GM12878 (cell line): Measurements from ENCODE around the gene RMI2. TPM values are rescaled to one million over a fixed set of nuclear protein-coding genes. Genes with fewer than 3 reads are reported as not detected.

ENCODE experiments used
- ATAC-seq: fragments of 200-7000 bp; cut with Tn5 transposase; 3 replicates; pipeline ENCODE4 v1.9.1; 2020; ENCODE audit warnings: mild to moderate bottlenecking, moderate library complexity
- BruUV-seq: library from RNA; stranded (reverse); fragments of 400-500 nt; replicated peaks from 2 replicates; lab custom pipeline; 2021; lab: Mats Ljungman, UMichigan
- CTCF ChIA-PET: fragments of 300-600 bp; sonication (Branson Sonifier 250); formaldehyde crosslinking; extraction: SDS; loops from one replicate; lab custom pipeline; 2021; ENCODE audit warnings: inconsistent platforms; lab: Yijun Ruan, JAX
- POLR2A ChIA-PET: fragments of 350-600 bp; formaldehyde crosslinking; extraction: SDS; loops from one replicate; lab custom pipeline; 2021; ENCODE audit warnings: inconsistent platforms; lab: Charles Lee
- RAD21 ChIA-PET: fragments of 300-600 bp; sonication (Branson Sonifier 250); formaldehyde crosslinking; loops from one replicate; lab custom pipeline; 2023; ENCODE audit warnings: antibody characterized with exemption; ENCODE audit not compliant: unreplicated experiment; lab: Charles Lee
- SMC1A ChIA-PET: fragments of 300-600 bp; sonication (Branson Sonifier 250); formaldehyde crosslinking; loops from one replicate; lab custom pipeline; 2023; ENCODE audit not compliant: unreplicated experiment, uncharacterized antibody; lab: Charles Lee
- DNase-seq: peaks from one replicate; pipeline ENCODE4 v3.0.0-alpha.2; 2011; ENCODE audit warnings: low read depth, low spot score
- FAIRE-seq: peaks from 3 replicates; lab custom pipeline; 2011; peaks lifted over from hg19 to GRCh38; lab: Jason Lieb, UNC
- H2AFZ ChIP-seq: 2 replicates; pipeline ENCODE4 v1.6.0; 2011; ENCODE audit warnings: low read depth, low read length, control low read depth; ENCODE audit not compliant: control insufficient read depth
- H3K27ac ChIP-seq: 2 replicates; pipeline ENCODE4 v1.5.1; 2011; ENCODE audit warnings: control low read depth; ENCODE audit not compliant: control insufficient read depth, insufficient read depth
- H3K27me3 ChIP-seq, 2 experiments: replicated peaks in 1 of 2; 2 replicates each; pipeline versions ENCODE4 v1.6.0 to v1.6.1; 2011; ENCODE audit warnings: low read length in 1 of 2; ENCODE audit not compliant: control insufficient read depth in 2 of 2, insufficient read depth in 2 of 2
- H3K36me3 ChIP-seq, 2 experiments: 2 replicates each; pipeline ENCODE4 v1.5.1; 2011; ENCODE audit warnings: low read length in 1 of 2; ENCODE audit not compliant: control insufficient read depth in 2 of 2, insufficient read depth in 2 of 2
- H3K4me1 ChIP-seq: 2 replicates; pipeline ENCODE4 v1.6.1; 2011; ENCODE audit warnings: mild to moderate bottlenecking, low read length, moderate library complexity, mixed read lengths; ENCODE audit not compliant: control insufficient read depth, insufficient read depth
- H3K4me2 ChIP-seq: 2 replicates; pipeline ENCODE4 v1.6.0; 2011; ENCODE audit warnings: control low read depth; ENCODE audit not compliant: control insufficient read depth, insufficient read depth
- H3K4me3 ChIP-seq: fragments of 200-600 bp; sonication (generic); 2 replicates; pipeline ENCODE4 v1.5.1; 2016
- H3K79me2 ChIP-seq: 2 replicates; pipeline ENCODE4 v1.6.0; 2011; ENCODE audit warnings: low read length; ENCODE audit not compliant: control insufficient read depth, insufficient read depth
- H3K9ac ChIP-seq: 2 replicates; pipeline ENCODE4 v1.8.0; 2011; ENCODE audit warnings: low read length, control low read depth, mixed read lengths; ENCODE audit not compliant: control insufficient read depth, insufficient read depth
- H3K9me3 ChIP-seq: replicated peaks from 3 replicates; pipeline ENCODE4 v1.5.1; 2011; ENCODE audit warnings: mild to moderate bottlenecking, low read length; ENCODE audit not compliant: control insufficient read depth, insufficient read depth
- H4K20me1 ChIP-seq: 2 replicates; pipeline ENCODE4 v1.6.0; 2011; ENCODE audit not compliant: control insufficient read depth, insufficient read depth
- BHLHE40 ChIP-seq, 2 experiments: fragments of 450-650 bp in 1 of 2; IDR thresholded peaks; 2 replicates each; pipeline ENCODE4 v1.6.1; 2011 to 2017; ENCODE audit warnings: low read depth in 2 of 2, borderline replicate concordance in 1 of 2, improper control_type of control experiment in 1 of 2, low read length in 1 of 2, mild to moderate bottlenecking in 1 of 2
- MEF2B ChIP-seq: fragments of 450-650 bp; IDR thresholded peaks from 2 replicates; pipeline ENCODE4 v1.6.1; 2018; ENCODE audit warnings: mild to moderate bottlenecking, moderate library complexity; ENCODE audit not compliant: partially characterized antibody, poor library complexity, severe bottlenecking
- YY1 ChIP-seq: IDR thresholded peaks from 2 replicates; pipeline ENCODE4 v1.6.1; 2011; ENCODE audit warnings: low read depth, mild to moderate bottlenecking, low read length
- WGBS: methylation state at CpG from one replicate; pipeline ENCODE4 v1.1.6; 2016; ENCODE audit warnings: low lambda C conversion rate; ENCODE audit not compliant: insufficient replicate concordance, insufficient coverage; ENCODE audit errors: missing lambda C conversion rate; 5-methylcytosine and 5-hydroxymethylcytosine counted together
- in situ Hi-C: fragments of 300-500 bp; cut with MboI; formaldehyde crosslinking; loops from 9 replicates; pipeline ENCODE4 v1.14.3; 2018; ENCODE audit warnings: mixed read lengths
- intact Hi-C: fragments of 100-400 bp; cut with micrococcal nuclease; formaldehyde crosslinking; loops from one replicate; pipeline ENCODE4 v1.14.2; 2022; ENCODE audit not compliant: unreplicated experiment
- polyA plus RNA-seq, 11 experiments: library from polyadenylated mRNA; depleted of rRNA in 4 of 11; unstranded in 6 of 11; stranded (reverse) in 5 of 11; fragments of >200 nt; fragmentation: Nextera tagmentation in 4 of 11; fragmentation: Illumina TruSeq in 1 of 11; extraction: Ambion mirVana in 4 of 11; extraction: Trizol in 1 of 11; gene quantifications; 1 replicate in 1 of 11; 2 replicates in 10 of 11; pipeline versions ENCODE4 v1.2.1 to v1.2.3, GENCODE V29; 2011 to 2016; ENCODE audit warnings: inconsistent platforms in 2 of 11, missing spikeins in 2 of 11, low read depth in 1 of 11
- total RNA-seq, 4 experiments: library from RNA; depleted of rRNA in 3 of 4; stranded (reverse); fragments of >200 nt in 3 of 4; fragmentation: Illumina TruSeq in 1 of 4; extraction: Trizol in 1 of 4; gene quantifications; 2 replicates each; pipeline versions ENCODE4 v1.2.1 to v1.2.3, GENCODE V29; 2013 to 2021
- TF ChIP-seq, protein P1 (sequence below): IDR thresholded peaks from 2 replicates; pipeline ENCODE4 v1.6.1; 2012; ENCODE audit warnings: low read depth, low read length, improper control_type of control experiment
- TF ChIP-seq, protein P2 (sequence below): fragments of 450-650 bp; IDR thresholded peaks from 2 replicates; pipeline ENCODE4 v1.6.1; 2017; ENCODE audit warnings: mild to moderate bottlenecking, moderate library complexity

The RMI2 gene
- total and polyA plus RNA-seq, 10 of the 15 experiments (the other 5 are each of a cell fraction or from before 2014, with no cell fraction given), result 9.6 to 68.8 (median 32.1) TPM

DNA sequence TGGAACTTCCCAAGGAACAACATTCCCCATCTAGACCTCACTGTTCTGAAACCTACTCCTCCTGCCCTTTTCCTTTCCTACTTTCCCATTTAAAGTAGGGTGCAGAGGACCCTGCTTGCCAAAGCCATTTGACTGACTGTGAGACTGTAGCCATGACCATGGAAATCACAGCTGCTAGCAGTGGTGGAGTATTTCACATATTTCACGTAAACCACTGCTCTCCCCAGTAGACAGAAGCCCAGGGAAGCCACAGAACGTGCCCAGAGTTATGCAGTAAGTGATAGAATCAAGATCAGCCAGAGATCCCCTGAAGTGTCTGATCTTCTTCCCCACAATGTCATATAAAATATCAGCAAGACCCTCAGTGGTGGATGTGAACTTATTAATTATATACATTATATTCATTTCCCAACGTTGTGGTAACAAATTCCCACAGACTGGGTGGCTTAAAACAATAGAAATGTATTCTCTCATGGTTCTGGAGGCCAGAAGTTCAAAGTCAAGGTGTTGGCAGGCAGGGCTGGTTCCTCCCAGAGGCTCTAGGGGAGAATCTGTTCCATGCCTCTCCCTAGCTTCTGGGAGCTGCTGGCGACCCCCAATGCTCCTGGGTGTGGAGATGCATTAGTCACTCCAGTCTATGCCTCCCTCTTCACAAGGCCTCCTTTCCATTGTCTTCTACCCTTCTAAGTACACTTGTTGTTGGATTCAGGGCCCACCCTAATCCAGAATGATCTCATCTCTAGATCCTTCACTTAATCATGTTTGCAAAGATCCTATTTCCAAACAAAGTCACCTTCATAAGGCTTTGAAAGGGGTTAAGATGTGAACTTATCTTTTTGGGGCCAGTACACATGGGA is 43.4 kb upstream of the RMI2 start:
- RAD21 ChIA-PET, result interaction anchor here (1.0 to 6.8 kb wide), 2 partner anchors 9 to 54 kb away, joined by 3 to 206 read pairs; no protein-coding TSS in a partner anchor
- FAIRE-seq, result no peak
- ATAC-seq, result no peak

More for the DNA sequence above, 43.4 kb upstream of the RMI2 start:
- in situ Hi-C loops (loop anchor here (10.0 kb wide), 1 partner anchor 997 kb away; no protein-coding TSS in a partner anchor), intact Hi-C loops (no loop called here)
- Histone ChIP-seq H3K36me3 (no peaks in the 10 kb centered on the region), H2AFZ (no peak overlapping the region; the same call in 1 of the 2 replicates), H3K4me2 (no peak overlapping the region), H3K27ac (no peak overlapping the region), H3K9me3 (no peaks in the 10 kb centered on the region; the same call in 2 of the 3 replicates), H3K4me3 (no peak overlapping the region), H3K4me1 (peaks cover 54% of the 10 kb centered on the region), H4K20me1 (no peaks in the 10 kb centered on the region), H3K27me3 (no peaks in the 10 kb centered on the region), H3K79me2 (no peaks in the 10 kb centered on the region; the same call in 1 of the 2 replicates), H3K9ac (no peak overlapping the region; the same call in 1 of the 2 replicates)
- DNase-seq, result no peak
- SMC1A ChIA-PET, result interaction anchor here (0.7 to 8.4 kb wide), 4 partner anchors 9 to 51 kb away, joined by 3 to 194 read pairs (median 56); partner anchors contain the start of gene SOCS1
- BruUV-seq, result no TSS peak
- CTCF ChIA-PET, result interaction anchor here (0.6 to 1.9 kb wide), 4 partner anchors 52 to 196 kb away, joined by 3 to 8 read pairs (median 3); no protein-coding TSS in a partner anchor
- TF ChIP-seq, protein P1, sequence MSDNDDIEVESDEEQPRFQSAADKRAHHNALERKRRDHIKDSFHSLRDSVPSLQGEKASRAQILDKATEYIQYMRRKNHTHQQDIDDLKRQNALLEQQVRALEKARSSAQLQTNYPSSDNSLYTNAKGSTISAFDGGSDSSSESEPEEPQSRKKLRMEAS, result no peak
- TF ChIP-seq, protein P2, sequence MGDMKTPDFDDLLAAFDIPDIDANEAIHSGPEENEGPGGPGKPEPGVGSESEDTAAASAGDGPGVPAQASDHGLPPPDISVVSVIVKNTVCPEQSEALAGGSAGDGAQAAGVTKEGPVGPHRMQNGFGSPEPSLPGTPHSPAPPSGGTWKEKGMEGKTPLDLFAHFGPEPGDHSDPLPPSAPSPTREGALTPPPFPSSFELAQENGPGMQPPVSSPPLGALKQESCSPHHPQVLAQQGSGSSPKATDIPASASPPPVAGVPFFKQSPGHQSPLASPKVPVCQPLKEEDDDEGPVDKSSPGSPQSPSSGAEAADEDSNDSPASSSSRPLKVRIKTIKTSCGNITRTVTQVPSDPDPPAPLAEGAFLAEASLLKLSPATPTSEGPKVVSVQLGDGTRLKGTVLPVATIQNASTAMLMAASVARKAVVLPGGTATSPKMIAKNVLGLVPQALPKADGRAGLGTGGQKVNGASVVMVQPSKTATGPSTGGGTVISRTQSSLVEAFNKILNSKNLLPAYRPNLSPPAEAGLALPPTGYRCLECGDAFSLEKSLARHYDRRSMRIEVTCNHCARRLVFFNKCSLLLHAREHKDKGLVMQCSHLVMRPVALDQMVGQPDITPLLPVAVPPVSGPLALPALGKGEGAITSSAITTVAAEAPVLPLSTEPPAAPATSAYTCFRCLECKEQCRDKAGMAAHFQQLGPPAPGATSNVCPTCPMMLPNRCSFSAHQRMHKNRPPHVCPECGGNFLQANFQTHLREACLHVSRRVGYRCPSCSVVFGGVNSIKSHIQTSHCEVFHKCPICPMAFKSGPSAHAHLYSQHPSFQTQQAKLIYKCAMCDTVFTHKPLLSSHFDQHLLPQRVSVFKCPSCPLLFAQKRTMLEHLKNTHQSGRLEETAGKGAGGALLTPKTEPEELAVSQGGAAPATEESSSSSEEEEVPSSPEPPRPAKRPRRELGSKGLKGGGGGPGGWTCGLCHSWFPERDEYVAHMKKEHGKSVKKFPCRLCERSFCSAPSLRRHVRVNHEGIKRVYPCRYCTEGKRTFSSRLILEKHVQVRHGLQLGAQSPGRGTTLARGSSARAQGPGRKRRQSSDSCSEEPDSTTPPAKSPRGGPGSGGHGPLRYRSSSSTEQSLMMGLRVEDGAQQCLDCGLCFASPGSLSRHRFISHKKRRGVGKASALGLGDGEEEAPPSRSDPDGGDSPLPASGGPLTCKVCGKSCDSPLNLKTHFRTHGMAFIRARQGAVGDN, result 0 out of 2 replicates have a peak, but pooled peaks have one; percentile 12
- TF ChIP-seq YY1, result no peak
- peak in 1 of 2 experiments; percentile 65; a peak in 1 of 4 replicates for TF ChIP-seq BHLHE40 (IDR thresholded peaks at IDR 0.05; ENCODE audit: borderline replicate concordance in 1 of 2, low read depth in 2 of 2, low read length in 1 of 2)
- peak; percentile 37 for TF ChIP-seq MEF2B
- WGBS, result 69% methylated on average over 4 of the region's 4 CpGs
- POLR2A ChIA-PET, result interaction anchor here (0.7 to 6.0 kb wide), 2 partner anchors 53 to 89 kb away, joined by 3 to 60 read pairs; no protein-coding TSS in a partner anchor
